ENCODE data around the gene LIN7C. TPM values are rescaled to one million over a fixed set of nuclear protein-coding genes. Genes with fewer than 3 reads are reported as not detected.

LIN7C gene
- total and polyA plus RNA-seq, 8 donors: 5.1 to 22.1 (median 13.7) TPM

DNA sequence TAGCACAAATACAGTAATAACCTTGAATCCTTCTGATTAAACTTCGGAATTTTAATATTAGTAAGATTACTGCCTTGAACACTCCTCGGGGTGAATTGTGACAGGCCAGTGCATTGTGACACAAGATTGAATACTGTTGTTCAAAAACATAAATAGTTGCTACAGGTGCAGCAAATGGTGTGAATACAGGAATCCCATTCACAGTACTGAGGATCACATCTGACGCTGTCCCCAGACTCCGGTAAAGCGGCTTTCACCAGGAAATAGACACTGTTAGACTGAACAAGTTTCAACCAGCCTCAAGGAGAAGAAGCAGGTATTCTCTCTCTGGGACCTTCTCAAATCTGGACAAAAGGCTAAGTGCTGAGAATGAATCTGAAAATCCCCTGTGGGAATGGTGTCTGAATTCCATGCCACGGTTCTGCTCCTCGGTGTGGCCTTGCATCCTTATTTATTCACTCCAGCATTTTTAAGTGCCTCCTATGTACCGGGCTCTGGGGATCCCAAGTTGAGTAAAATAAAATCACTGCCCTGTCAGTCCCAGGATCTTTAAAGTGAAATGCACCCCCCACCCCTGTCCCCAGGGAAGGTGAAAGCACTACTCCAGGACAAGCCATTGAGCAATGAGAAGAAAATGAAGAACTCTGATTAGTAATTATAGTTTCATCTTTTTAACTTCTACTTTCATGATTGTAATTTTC is 37.4 kb downstream of the LIN7C start:
- TF ChIP-seq, protein P1, sequence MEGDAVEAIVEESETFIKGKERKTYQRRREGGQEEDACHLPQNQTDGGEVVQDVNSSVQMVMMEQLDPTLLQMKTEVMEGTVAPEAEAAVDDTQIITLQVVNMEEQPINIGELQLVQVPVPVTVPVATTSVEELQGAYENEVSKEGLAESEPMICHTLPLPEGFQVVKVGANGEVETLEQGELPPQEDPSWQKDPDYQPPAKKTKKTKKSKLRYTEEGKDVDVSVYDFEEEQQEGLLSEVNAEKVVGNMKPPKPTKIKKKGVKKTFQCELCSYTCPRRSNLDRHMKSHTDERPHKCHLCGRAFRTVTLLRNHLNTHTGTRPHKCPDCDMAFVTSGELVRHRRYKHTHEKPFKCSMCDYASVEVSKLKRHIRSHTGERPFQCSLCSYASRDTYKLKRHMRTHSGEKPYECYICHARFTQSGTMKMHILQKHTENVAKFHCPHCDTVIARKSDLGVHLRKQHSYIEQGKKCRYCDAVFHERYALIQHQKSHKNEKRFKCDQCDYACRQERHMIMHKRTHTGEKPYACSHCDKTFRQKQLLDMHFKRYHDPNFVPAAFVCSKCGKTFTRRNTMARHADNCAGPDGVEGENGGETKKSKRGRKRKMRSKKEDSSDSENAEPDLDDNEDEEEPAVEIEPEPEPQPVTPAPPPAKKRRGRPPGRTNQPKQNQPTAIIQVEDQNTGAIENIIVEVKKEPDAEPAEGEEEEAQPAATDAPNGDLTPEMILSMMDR (IDR thresholded peaks at IDR 0.05): no peak
- peak overlapping the region; percentile 80 to 95 (median 94) for H3K27ac ChIP-seq
- H3K9me3 ChIP-seq: no peaks in the 10 kb centered on the region
- FAIRE-seq (no peak), DNase-seq (peak in 1 of 6 donors; percentile 25), ATAC-seq (peak in 2 of 4 donors; percentile 2 to 3)
- H3K27me3 ChIP-seq: no peaks in the 10 kb centered on the region
- intact Hi-C loops (cut with DNase I): loop anchor here (10.0 kb wide), 1 partner anchor 94 kb away; no protein-coding TSS in a partner anchor
- peaks cover 21 to 32% (median 31%) of the 10 kb centered on the region in 3 donors for H3K4me1 ChIP-seq
- H3K4me3 ChIP-seq: peak overlapping the region; percentile 70 to 100 (median 80)
- H3K36me3 ChIP-seq: no peaks in the 10 kb centered on the region
- 8 to 16% methylated on average over 8 of the region's 8 CpGs for WGBS, 2 donors

GRCh38 chr11:27468209-27468994 is 38.2 kb downstream of the LIN7C start:
- H3K27ac ChIP-seq: peak overlapping the region; percentile 80 to 95 (median 94)
- H3K4me1 ChIP-seq: peaks cover 21 to 39% (median 35%) of the 10 kb centered on the region in 3 donors
- intact Hi-C loops (cut with DNase I): loop anchor here (10.0 kb wide), 1 partner anchor 94 kb away; no protein-coding TSS in a partner anchor
- TF ChIP-seq, protein P1 (IDR thresholded peaks at IDR 0.05): no peak
- DNase-seq (peak in 2 of 6 donors; percentile 26 to 41), ATAC-seq (peak; percentile 17 to 45 (median 34)), FAIRE-seq (no peak)
- H3K27me3 ChIP-seq: no peaks in the 10 kb centered on the region
- 17 to 19% methylated on average over 5 of the region's 5 CpGs for WGBS, 2 donors
- peak overlapping the region; percentile 70 to 100 (median 80) for H3K4me3 ChIP-seq
- H3K9me3 ChIP-seq: no peaks in the 10 kb centered on the region
- H3K36me3 ChIP-seq: no peaks in the 10 kb centered on the region

- FAIRE-seq: no peak
- ATAC-seq: peak; percentile 19 to 37 (median 30)
- intact Hi-C loops (cut with DNase I): loop anchor here (10.0 kb wide), 1 partner anchor 93 kb away; no protein-coding TSS in a partner anchor
- Histone ChIP-seq H3K4me1 (peaks cover 21 to 48% (median 42%) of the 10 kb centered on the region in 3 donors), H3K9me3 (no peaks in the 10 kb centered on the region), H3K27me3 (no peaks in the 10 kb centered on the region), H3K36me3 (no peaks in the 10 kb centered on the region), H3K27ac (peak overlapping the region; percentile 54 to 95 (median 86)), H3K4me3 (peak overlapping the region in 2 of 4 donors; percentile 24 to 81)
- no peak for DNase-seq
- WGBS, 2 donors: 41 to 46% methylated on average over 13 of the region's 13 CpGs
- TF ChIP-seq, protein P1 (IDR thresholded peaks at IDR 0.05): no peak
These were observed 39.2 kb downstream of the LIN7C start for GRCh38 chr11:27467181-27467913.

GRCh38 chr11:27466363-27466762 is 40.2 kb downstream of the LIN7C start:
- FAIRE-seq: no peak
- Histone ChIP-seq H3K9me3 (no peaks in the 10 kb centered on the region), H3K4me1 (peaks cover 21 to 58% (median 49%) of the 10 kb centered on the region in 3 donors), H3K27me3 (no peaks in the 10 kb centered on the region), H3K27ac (peak overlapping the region; percentile 3 to 95 (median 86)), H3K36me3 (no peaks in the 10 kb centered on the region), H3K4me3 (peak overlapping the region in 1 of 4 donors; percentile 13)
- WGBS, 2 donors: 14 to 20% methylated on average over 1 of the region's 1 CpG
- no peak for ATAC-seq
- TF ChIP-seq, protein P1 (IDR thresholded peaks at IDR 0.05): no peak
- intact Hi-C loops (cut with DNase I): loop anchor here (10.0 kb wide), 1 partner anchor 92 kb away; no protein-coding TSS in a partner anchor
- no peak for DNase-seq
